Activated CD4-positive, alpha-beta memory T cell treated with anti-CD3 and anti-CD28 coated beads, Interleukin-2, amount 10 ng/mL, durations not matched to agents 7 days and 5 days (primary cell): ENCODE measurements around the gene OSTM1. TPM values are rescaled to one million over a fixed set of nuclear protein-coding genes. Genes with fewer than 3 reads are reported as not detected.

Experiments
- CTCF ChIA-PET: fragments of 350-600 bp; sonication (Branson Sonifier 250); formaldehyde crosslinking; loops from one replicate; lab custom pipeline; 2021; ENCODE audit warnings: antibody characterized with exemption, inconsistent platforms; lab: Charles Lee
- POLR2A ChIA-PET: fragments of 350-600 bp; sonication (Branson Sonifier 250); formaldehyde crosslinking; loops from one replicate; lab custom pipeline; 2021; ENCODE audit warnings: antibody characterized with exemption; lab: Charles Lee
- DNase-seq: peaks from one replicate; pipeline ENCODE4 v3.0.0-alpha.2; 2020
- H3K27ac Mint-ChIP-seq: one replicate; pipeline ENCODE4 v1.8.0; 2021; ENCODE audit warnings: mild to moderate bottlenecking, mixed read lengths
- H3K27me3 Mint-ChIP-seq: one replicate; pipeline ENCODE4 v1.8.0; 2021; ENCODE audit warnings: mixed read lengths
- H3K36me3 Mint-ChIP-seq: one replicate; pipeline ENCODE4 v1.8.0; 2021; ENCODE audit warnings: low read depth, mixed read lengths
- H3K4me1 Mint-ChIP-seq: one replicate; pipeline ENCODE4 v1.8.0; 2021; ENCODE audit warnings: mixed read lengths
- H3K4me3 Mint-ChIP-seq: one replicate; pipeline ENCODE4 v1.8.0; 2021; ENCODE audit warnings: mild to moderate bottlenecking, mixed read lengths
- H3K9me3 Mint-ChIP-seq: one replicate; pipeline ENCODE4 v1.8.0; 2021; ENCODE audit warnings: mixed read lengths
- total RNA-seq, 2 experiments: library from RNA; stranded (reverse); gene quantifications; one replicate each; pipeline ENCODE4 v1.2.3, GENCODE V29; 2021

OSTM1 gene
- total RNA-seq, 2 experiments from 2014 or later, result 41.4 to 43.3 TPM

DNA sequence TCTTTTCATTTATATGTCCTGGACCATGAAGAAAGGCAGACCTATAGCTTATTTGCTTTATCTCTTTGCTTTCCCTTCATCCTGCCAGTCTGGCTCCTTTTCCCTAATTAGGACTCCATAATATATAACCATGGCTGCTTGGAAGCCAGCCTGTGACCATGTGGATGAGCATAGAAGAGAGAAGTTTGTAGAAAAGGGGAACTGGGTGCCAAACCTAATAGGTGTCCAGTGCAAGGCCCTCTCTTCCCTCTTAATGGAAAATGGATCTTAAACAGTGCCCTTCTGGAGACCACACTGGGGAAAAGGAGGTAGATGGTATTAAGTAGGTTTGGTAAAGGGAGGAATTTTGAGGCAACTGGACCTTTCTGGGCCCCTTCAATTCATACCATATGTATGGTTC, 16.7 kb upstream of the OSTM1 start:
- H3K4me1 Mint-ChIP-seq, result no peaks in the 10 kb centered on the region
- CTCF ChIA-PET, result no interaction called here

GRCh38 chr6:108083349-108083748, 8.8 kb upstream of the OSTM1 start:
- H3K4me3 Mint-ChIP-seq, result no peak overlapping the region
- H3K9me3 Mint-ChIP-seq, result no peaks in the 10 kb centered on the region
- no peak for DNase-seq
- H3K27me3 Mint-ChIP-seq, result peaks cover 44% of the 10 kb centered on the region
- ChIA-PET CTCF (interaction anchor here (1.0 kb wide), 1 partner anchor 19 kb away, joined by 3 read pairs; no protein-coding TSS in a partner anchor), POLR2A (no interaction called here)
- H3K36me3 Mint-ChIP-seq, result no peaks in the 10 kb centered on the region
- H3K4me1 Mint-ChIP-seq, result peaks cover 4% of the 10 kb centered on the region
- no peak overlapping the region for H3K27ac Mint-ChIP-seq

More for the DNA sequence above, 16.7 kb upstream of the OSTM1 start:
- no peak for DNase-seq
- Mint-ChIP-seq H3K27ac (no peak overlapping the region), H3K27me3 (peaks cover 30% of the 10 kb centered on the region), H3K4me3 (no peak overlapping the region), H3K9me3 (no peaks in the 10 kb centered on the region), H3K36me3 (no peaks in the 10 kb centered on the region)
- POLR2A ChIA-PET, result no interaction called here

GRCh38 chr6:108082539-108082938, 8.0 kb upstream of the OSTM1 start:
- ChIA-PET POLR2A (no interaction called here), CTCF (interaction anchor here (0.7 kb wide), 1 partner anchor 17 kb away, joined by 3 read pairs; no protein-coding TSS in a partner anchor)
- Mint-ChIP-seq H3K27me3 (peaks cover 45% of the 10 kb centered on the region), H3K4me3 (no peak overlapping the region), H3K4me1 (peaks cover 4% of the 10 kb centered on the region), H3K9me3 (no peaks in the 10 kb centered on the region), H3K27ac (no peak overlapping the region), H3K36me3 (no peaks in the 10 kb centered on the region)
- no peak for DNase-seq

DNA sequence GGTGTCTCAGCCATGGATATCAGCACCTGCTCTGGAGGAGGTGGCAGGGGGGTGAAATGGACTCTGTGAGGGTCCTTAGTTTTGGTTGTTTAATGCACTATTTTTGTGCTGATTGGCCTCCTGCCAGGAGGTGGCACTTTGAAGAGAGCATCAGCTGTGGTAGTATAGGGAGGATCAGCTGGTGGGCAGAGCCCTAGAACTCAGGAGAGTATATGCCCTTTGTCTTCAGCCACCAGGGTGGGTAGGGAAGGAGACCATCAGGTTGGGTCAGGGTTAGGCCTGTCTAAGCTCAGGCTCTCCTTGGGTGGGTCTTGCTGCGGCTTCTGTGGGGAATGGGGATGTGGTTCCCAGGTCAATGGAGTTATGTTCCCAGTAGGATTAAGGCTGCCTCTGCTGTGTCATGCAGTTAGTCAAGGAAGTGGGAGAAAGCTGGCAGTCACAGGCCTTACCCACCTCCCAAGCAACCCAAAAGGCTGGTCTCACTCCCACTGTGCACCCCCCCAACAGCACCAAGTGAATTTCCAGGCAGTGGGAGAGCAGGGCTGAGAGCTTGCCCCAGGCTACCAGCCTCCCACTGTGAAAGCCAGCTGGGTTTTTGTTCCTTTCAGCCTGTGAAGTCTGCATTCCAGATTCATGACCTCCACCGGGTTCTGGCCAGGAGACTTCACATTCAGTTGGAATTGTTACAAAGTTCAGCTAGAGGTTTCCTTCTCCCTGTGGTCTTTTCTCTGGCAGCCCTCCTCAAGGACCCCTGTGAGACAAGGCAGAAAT, 5.7 kb upstream of the OSTM1 start:
- no peak overlapping the region for H3K27ac Mint-ChIP-seq
- H3K27me3 Mint-ChIP-seq, result peaks cover 39% of the 10 kb centered on the region
- CTCF ChIA-PET, result no interaction called here

DNA sequence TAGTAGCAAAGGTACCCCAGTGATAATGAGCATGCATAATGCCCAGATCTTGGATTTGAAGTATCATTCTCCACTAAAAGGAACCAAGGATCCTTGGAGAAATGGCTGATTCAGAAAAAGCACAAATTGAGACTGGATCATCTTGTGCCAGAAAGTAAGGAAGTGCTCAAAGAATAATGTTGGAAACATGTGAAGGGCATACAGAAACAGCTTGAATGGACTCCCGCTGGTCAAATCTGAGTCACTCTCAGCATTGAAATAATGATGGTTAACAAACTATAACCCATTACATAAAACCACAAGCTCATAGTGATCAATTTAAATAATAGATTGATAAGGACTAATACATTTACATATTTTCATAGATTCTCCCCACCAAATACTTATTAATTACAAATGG, 3.6 kb upstream of the OSTM1 start:
- no peaks in the 10 kb centered on the region for H3K36me3 Mint-ChIP-seq
- ChIA-PET POLR2A (no interaction called here), CTCF (no interaction called here)
- no peak overlapping the region for H3K27ac Mint-ChIP-seq
- no peak for DNase-seq
- H3K9me3 Mint-ChIP-seq, result no peaks in the 10 kb centered on the region
- H3K4me1 Mint-ChIP-seq, result peaks cover 13% of the 10 kb centered on the region
- no peak overlapping the region for H3K4me3 Mint-ChIP-seq
- H3K27me3 Mint-ChIP-seq, result peaks cover 38% of the 10 kb centered on the region

More for the DNA sequence above, 5.7 kb upstream of the OSTM1 start:
- no peak for DNase-seq
- POLR2A ChIA-PET, result no interaction called here
- H3K9me3 Mint-ChIP-seq, result no peaks in the 10 kb centered on the region
- no peaks in the 10 kb centered on the region for H3K36me3 Mint-ChIP-seq
- peaks cover 5% of the 10 kb centered on the region for H3K4me1 Mint-ChIP-seq
- no peak overlapping the region for H3K4me3 Mint-ChIP-seq

DNA sequence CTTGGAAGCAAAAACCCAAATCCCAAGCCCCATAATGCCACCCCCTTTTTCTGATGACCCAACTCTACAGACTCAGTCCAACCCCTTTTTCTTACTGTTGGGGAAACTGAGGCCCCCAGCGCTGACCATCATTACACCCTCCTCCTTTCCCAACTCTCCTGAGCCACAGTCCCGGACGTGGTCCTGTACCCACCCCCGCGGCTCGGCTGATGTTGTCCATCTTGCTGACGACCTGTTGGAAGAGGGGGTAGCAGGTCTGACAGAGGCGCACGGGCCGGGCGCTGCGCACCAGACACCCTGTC, 533 bp downstream of the OSTM1 start:
- no peaks in the 10 kb centered on the region for H3K36me3 Mint-ChIP-seq
- POLR2A ChIA-PET, result interaction anchor here (0.8 to 1.1 kb wide), 4 partner anchors 10 to 23 kb away, joined by 3 to 4 read pairs (median 3); no protein-coding TSS in a partner anchor
- CTCF ChIA-PET, result interaction anchor here (1.0 kb wide), 1 partner anchor 25 kb away, joined by 3 read pairs; no protein-coding TSS in a partner anchor
- peak overlapping the region; percentile 21 for H3K27ac Mint-ChIP-seq
- peak overlapping the region; percentile 82 for H3K4me3 Mint-ChIP-seq
- H3K4me1 Mint-ChIP-seq, result peaks cover 27% of the 10 kb centered on the region
- H3K9me3 Mint-ChIP-seq, result no peaks in the 10 kb centered on the region
- DNase-seq, result no peak
- peaks cover 13% of the 10 kb centered on the region for H3K27me3 Mint-ChIP-seq

DNA sequence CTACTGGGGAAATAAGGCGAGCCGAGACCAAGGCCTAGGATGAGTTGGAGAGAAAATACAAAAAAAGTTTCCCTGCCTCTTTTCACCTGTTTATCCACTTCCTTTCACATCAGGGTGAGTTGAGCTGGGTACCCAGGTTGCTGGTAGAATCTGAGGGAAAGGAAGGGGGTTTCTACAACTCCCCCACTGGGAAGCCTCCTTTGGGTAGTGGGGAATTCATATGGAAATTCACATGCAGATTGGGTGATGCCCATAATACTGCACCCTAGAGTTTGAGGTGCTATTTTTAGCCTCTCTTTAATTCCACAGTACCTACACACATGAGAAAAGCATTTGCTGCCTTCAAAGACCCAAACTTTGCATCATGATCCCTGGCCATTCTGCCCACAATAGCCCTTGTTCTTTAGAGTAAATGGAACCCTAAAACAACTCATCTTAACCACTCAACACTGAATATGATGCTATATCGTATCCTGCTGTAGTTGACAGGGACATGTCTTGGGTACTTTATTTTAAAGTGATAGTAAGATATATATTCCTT, 2.7 kb downstream of the OSTM1 start:
- no peaks in the 10 kb centered on the region for H3K27me3 Mint-ChIP-seq
- no peak overlapping the region for H3K4me3 Mint-ChIP-seq
- ChIA-PET CTCF (interaction anchor here (0.7 kb wide), 1 partner anchor 39 kb away, joined by 4 read pairs; no protein-coding TSS in a partner anchor), POLR2A (interaction anchor here (0.6 kb wide), 1 partner anchor 1443 kb away, joined by 3 read pairs; no protein-coding TSS in a partner anchor)
- H3K27ac Mint-ChIP-seq, result no peak overlapping the region
- DNase-seq, result no peak
- H3K9me3 Mint-ChIP-seq, result no peaks in the 10 kb centered on the region
- H3K4me1 Mint-ChIP-seq, result peaks cover 27% of the 10 kb centered on the region
- H3K36me3 Mint-ChIP-seq, result no peaks in the 10 kb centered on the region

DNA sequence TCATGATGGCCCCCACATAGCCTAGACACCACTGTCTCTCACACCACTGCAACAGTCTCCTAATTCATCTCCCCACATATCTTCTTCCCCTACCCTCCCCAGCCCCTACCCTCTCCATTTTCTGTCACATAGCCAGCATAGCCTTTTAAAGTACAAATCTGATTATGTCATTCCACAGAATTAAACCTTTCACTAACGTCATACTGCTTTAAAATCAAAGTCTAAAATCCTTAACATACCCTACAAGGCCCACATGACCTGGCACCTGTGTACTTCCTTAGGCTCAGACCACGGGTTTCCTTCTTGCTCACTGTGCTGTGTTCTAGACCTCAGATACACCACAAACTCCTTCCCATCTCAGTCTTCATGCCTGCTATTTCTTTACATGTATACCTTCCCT, 5.9 kb downstream of the OSTM1 start:
- peak; percentile 45 for DNase-seq
- H3K36me3 Mint-ChIP-seq, result peaks cover 2% of the 10 kb centered on the region
- no peaks in the 10 kb centered on the region for H3K9me3 Mint-ChIP-seq
- ChIA-PET CTCF (no interaction called here), POLR2A (no interaction called here)
- no peak overlapping the region for H3K27ac Mint-ChIP-seq
- no peaks in the 10 kb centered on the region for H3K27me3 Mint-ChIP-seq
- H3K4me1 Mint-ChIP-seq, result peaks cover 20% of the 10 kb centered on the region
- H3K4me3 Mint-ChIP-seq, result no peak overlapping the region

DNA sequence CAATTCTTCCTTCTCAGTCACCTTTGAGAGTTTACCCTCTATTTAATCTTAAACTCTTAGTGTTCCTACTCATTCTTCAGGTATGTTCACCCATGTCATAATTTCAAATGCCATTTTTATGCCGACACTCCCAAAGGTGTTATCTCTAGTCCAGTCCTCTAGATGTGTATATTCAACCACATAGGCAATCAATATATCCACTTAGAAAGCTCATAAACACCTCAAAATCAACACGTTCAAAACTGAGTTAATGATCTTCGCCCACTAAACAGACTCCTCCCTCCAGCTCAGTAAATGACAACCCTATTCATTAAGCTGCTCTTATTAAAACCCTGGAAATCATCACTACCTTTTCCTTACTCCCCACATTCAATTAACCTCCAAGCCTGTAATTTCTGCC, 6.4 kb downstream of the OSTM1 start:
- CTCF ChIA-PET, result interaction anchor here (0.6 kb wide), 1 partner anchor 856 kb away, joined by 3 read pairs; no protein-coding TSS in a partner anchor

GRCh38 chr6:108052706-108053105, 21.8 kb downstream of the OSTM1 start:
- ChIA-PET CTCF (no interaction called here), POLR2A (no interaction called here)
- Mint-ChIP-seq H3K27me3 (no peaks in the 10 kb centered on the region), H3K36me3 (peaks cover 3% of the 10 kb centered on the region), H3K4me3 (no peak overlapping the region), H3K9me3 (no peaks in the 10 kb centered on the region), H3K27ac (no peak overlapping the region), H3K4me1 (no peaks in the 10 kb centered on the region)
- DNase-seq, result no peak

More for the DNA sequence above, 6.4 kb downstream of the OSTM1 start:
- no peak overlapping the region for H3K27ac Mint-ChIP-seq
- H3K4me3 Mint-ChIP-seq, result no peak overlapping the region
- H3K27me3 Mint-ChIP-seq, result no peaks in the 10 kb centered on the region
- POLR2A ChIA-PET, result no interaction called here
- no peak for DNase-seq
- H3K36me3 Mint-ChIP-seq, result peaks cover 2% of the 10 kb centered on the region
- peaks cover 16% of the 10 kb centered on the region for H3K4me1 Mint-ChIP-seq
- no peaks in the 10 kb centered on the region for H3K9me3 Mint-ChIP-seq

- Mint-ChIP-seq H3K36me3 (peaks cover 9% of the 10 kb centered on the region), H3K4me3 (no peak overlapping the region), H3K4me1 (no peaks in the 10 kb centered on the region), H3K27ac (no peak overlapping the region), H3K9me3 (no peaks in the 10 kb centered on the region), H3K27me3 (no peaks in the 10 kb centered on the region)
- no peak for DNase-seq
- ChIA-PET CTCF (interaction anchor here (1.2 kb wide), 1 partner anchor 71 kb away, joined by 6 read pairs; no protein-coding TSS in a partner anchor), POLR2A (interaction anchor here (0.7 kb wide), 1 partner anchor 23 kb away, joined by 3 read pairs; the partner anchor contains the start of gene OSTM1)
Measured at GRCh38 chr6:108051481-108051880, 23.1 kb downstream of the OSTM1 start.

DNA sequence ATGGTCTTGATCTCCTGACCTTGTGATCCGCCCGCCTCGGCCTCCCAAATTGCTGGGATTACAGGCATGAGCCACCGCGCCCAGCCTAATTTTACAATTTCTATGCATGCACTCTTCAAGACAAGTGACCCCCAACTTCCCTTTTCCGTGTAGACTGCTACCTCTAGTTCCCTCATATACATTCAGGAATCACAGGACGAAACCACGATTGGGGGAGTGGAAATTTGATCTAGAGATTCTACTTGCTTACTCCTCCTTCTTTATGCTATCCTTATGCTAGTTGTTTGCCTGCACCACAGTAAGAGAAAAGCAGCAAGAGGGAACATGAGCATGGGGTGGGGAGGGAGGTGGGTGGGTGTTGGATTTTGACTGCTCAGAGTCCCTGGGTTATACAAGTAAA, 34.9 kb downstream of the OSTM1 start:
- peaks cover 2% of the 10 kb centered on the region for H3K4me1 Mint-ChIP-seq
- DNase-seq, result no peak
- peaks cover 33% of the 10 kb centered on the region for H3K36me3 Mint-ChIP-seq
- no peak overlapping the region for H3K4me3 Mint-ChIP-seq
- H3K27ac Mint-ChIP-seq, result no peak overlapping the region
- ChIA-PET POLR2A (no interaction called here), CTCF (no interaction called here)
- no peaks in the 10 kb centered on the region for H3K27me3 Mint-ChIP-seq
- no peaks in the 10 kb centered on the region for H3K9me3 Mint-ChIP-seq

DNA sequence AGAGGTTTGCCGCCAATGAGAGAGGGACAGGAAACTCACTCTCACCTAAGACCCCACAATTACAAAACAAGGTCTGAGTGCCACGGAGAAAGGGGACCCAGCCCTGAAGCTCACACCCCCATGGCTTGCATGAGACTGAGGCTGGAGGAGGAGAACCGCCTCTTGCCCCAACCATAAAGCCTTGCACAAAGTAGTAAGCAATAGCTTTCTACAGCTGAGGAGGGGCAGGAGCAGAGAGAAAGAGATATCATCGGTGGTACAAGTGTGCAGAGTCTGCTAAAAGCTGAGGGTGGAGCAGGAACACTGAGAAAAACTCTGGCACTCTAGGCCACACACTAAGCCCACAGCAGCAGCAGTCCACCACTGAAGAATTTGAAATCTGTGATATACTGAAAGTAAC, 37.7 kb downstream of the OSTM1 start:
- ChIA-PET POLR2A (no interaction called here), CTCF (no interaction called here)
- DNase-seq, result no peak
- Mint-ChIP-seq H3K27me3 (no peaks in the 10 kb centered on the region), H3K9me3 (no peaks in the 10 kb centered on the region), H3K27ac (no peak overlapping the region), H3K4me3 (no peak overlapping the region), H3K4me1 (no peaks in the 10 kb centered on the region), H3K36me3 (peaks cover 30% of the 10 kb centered on the region)
